ENCODE data around the gene NT5DC1.

The NT5DC1 gene

DNA sequence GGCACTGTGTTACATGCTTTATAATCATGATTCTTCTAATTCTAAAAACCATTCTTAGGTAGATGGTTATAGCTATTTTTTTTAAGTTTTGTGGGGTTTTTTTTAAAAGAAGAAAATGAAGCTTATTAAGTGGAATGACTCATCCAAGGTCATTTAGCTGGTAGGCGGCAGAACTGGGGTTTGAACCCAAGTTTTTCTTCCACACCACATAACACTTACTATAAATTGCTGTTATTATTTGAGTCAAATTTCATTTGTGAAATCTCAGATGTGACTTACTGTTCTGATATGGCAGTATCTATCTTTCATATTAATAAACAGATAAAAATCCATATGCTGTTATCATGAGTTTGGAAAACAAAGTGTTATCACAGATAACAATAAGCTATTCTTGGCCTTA is 35.7 kb downstream of the NT5DC1 start:
- FAIRE-seq (no peak), DNase-seq (ENCODE audit: low spot score) (no peak)

DNA sequence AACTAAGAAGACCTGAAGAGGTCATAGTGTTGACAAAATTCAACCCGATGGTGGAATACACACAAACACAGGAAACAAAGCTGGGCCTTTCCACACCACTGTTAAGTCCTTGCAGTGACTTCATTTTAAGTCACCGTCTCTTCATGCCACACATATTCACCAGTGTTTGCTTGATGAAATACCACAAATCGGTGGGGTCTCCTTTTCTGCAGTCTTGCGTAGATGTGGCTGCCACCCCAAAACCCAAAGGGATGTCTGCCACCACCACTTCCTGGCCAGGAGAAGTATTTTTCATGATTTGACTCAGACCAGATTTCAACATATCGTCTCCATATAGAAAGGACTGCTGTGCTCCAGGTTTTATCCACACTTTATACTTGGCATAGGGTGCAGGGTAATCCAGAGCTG is 36.3 kb downstream of the NT5DC1 start:
- no peak for DNase-seq (ENCODE audit: low spot score)
- FAIRE-seq = no peak

GRCh38 chr6:116139917-116140316 is 39.3 kb downstream of the NT5DC1 start:
- no peak for DNase-seq (ENCODE audit: low spot score)
- no peak for FAIRE-seq

GRCh38 chr6:116144605-116145004 is 44.0 kb downstream of the NT5DC1 start:
- DNase-seq (ENCODE audit: low spot score) (peak; percentile 25), FAIRE-seq (no peak)

GRCh38 chr6:116145803-116146675 is 45.4 kb downstream of the NT5DC1 start:
- DNase-seq (ENCODE audit: low spot score) (no peak), FAIRE-seq (no peak)

DNA sequence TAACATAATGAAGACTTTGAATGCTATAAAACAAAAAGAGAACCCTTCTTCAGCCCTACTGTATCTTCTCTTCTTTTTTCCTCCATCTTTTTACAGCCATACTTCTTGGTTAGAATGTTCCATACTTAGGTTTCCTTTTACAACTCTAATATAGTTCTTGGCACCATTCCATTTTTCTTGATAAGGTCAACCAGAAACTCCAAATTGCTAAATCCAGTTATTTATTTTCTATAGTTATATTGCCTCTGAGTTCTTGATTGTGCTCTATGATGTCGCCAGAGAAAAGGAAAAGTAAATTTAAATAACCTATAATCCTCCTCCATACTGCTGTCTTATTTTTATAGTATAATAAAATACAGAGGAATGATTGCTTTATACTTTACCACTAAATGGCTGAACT is 52.0 kb downstream of the NT5DC1 start:
- no peak for FAIRE-seq
- no peak for DNase-seq (ENCODE audit: low spot score)

DNA sequence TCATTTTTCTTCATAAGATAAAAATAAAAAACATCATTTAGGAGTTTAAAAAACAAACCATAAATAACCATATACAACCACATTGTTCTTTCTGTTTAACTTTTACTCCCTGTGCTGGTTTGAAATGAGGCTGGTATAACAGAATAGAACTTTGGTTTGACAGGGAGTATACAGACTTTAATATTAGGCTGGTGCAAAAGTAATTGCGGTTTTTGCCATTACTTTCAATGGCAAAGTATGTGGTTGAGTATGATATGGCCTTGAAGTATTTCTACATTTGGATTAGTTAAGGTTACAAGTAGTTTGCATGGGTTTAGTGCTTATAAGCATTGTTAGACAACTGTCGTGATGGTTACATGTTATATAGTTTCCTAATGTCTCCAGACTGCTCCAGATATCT is 54.2 kb downstream of the NT5DC1 start:
- FAIRE-seq (no peak), DNase-seq (ENCODE audit: low spot score) (no peak)

DNA sequence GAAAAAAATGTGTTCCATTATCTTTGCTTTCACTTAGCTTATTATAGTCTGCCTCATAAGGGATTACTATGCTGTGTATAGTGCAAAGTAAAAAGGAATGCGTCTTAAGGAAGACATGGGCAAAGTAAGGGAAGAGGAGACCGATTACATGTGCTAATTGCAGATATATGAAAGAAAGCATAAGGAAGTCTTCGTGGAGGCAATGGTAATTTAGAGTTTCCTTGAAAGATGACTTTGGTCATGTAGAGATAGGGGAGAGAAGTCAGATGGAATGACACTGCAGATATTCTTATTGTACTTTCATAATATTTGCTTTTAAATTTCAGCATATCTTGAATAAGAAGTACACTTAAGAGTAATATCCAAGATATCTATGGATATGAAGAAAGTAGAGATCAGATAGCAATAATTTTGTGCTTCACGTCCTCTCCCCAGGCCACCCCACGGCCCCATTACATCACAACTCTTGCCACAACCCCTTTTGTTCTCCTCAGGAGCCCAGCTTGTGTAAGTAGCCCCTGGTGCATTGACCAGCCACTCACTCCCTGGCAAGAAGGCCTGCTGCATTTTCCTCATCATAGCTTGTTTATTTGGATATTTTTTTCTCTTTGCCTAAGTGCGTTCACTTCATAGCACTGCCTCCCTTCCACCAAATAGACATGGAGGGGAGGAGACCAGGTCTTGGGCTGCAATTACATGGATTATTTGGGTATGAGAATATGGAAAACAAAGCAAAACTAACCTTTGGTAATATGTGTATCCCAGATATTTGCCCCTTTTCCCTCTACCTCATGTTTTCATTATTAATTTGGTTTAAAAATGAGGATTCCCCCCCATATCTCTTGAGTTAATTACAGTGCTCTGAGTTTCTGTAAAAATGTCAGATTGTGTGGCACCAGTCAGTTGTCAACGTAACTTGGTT is 56.0 kb downstream of the NT5DC1 start:
- no peak for DNase-seq (ENCODE audit: low spot score)
- no peak for FAIRE-seq

GRCh38 chr6:116157391-116157790 is 56.7 kb downstream of the NT5DC1 start:
- DNase-seq (ENCODE audit: low spot score) (no peak), FAIRE-seq (no peak)

- DNase-seq (ENCODE audit: low spot score) (no peak), FAIRE-seq (no peak)
Observed at GRCh38 chr6:116158641-116159040, 58.0 kb downstream of the NT5DC1 start.

DNA sequence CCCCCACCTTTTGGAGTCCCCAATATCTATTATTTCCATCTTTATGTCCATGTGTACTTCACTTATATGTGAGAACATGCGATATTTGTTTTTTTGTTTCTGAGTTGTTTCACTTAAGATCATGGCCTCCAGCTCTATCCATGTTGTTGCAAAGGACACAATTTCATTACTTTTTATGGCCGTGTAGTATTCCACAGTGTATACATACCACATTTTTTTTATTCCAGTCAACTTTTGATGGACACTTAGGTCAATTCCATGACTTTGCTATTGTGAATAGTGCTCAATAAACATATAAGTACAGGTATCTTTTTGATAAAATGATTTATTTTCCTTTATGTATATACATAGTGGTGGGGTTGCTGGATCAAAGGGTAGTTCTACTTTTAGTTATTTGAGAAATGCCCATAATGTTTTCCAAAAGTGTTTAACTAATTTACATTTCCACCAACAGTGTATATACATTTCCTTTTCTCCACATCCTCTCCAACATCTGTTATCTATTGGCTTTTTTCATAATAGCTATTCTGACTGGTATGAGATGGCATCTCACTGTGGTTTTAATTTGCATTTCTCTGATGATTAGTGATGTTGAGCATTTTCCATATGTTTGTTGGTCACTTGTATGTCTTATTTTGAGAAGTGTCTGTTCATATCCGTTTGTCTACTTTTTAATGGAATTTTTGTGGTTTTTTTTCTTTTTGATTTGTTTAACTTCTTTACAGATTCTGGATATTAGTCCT is 59.3 kb downstream of the NT5DC1 start:
- FAIRE-seq (no peak), DNase-seq (ENCODE audit: low spot score) (no peak)

GRCh38 chr6:116165596-116165995 is 64.9 kb downstream of the NT5DC1 start:
- FAIRE-seq (no peak), DNase-seq (ENCODE audit: low spot score) (no peak)

DNA sequence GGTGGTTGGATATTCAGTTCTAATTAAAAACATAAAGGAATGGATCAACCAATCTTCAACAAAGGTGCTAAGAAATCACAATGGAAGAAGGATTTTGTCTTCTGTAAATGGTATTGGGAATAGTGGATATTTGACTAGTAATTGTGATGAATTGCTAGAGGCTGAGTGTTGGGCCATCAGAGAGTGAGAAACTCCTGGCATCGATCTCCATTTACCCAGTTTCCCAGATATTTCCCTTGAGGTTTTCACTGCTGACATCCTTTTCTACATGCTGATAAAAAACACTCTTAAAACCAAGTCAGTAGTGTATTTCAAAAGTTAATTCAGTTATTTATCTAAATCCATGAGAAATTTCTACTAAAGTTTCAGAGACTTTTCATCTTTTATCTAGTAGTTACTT is 65.7 kb downstream of the NT5DC1 start:
- DNase-seq (ENCODE audit: low spot score) = no peak
- FAIRE-seq = no peak

GRCh38 chr6:116168148-116168547 is 67.5 kb downstream of the NT5DC1 start:
- DNase-seq (ENCODE audit: low spot score) (no peak), FAIRE-seq (no peak)

DNA sequence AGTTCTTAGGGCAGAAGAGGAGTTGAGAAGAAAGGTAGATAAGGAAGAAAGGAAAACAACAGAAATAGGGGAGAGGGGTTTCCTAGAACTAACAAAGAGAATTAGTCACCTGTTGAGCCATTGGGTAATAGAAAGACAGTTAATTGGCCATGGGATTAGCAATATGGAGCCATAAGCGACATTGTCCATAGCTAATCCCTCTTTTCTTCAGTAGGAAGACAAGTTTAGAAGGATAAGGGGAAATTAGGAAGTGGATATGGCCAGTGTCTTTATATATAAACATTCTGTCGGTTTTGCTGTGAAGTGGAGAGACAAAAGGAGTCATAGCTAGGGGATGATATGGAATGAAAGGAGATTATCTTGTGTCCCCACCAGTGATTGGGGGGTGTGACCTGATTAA is 69.2 kb downstream of the NT5DC1 start:
- FAIRE-seq = no peak
- no peak for DNase-seq (ENCODE audit: low spot score)

GRCh38 chr6:116170358-116171057 is 69.9 kb downstream of the NT5DC1 start:
- no peak for DNase-seq (ENCODE audit: low spot score)
- FAIRE-seq = no peak

- FAIRE-seq (no peak), DNase-seq (ENCODE audit: low spot score) (no peak)
Observed at GRCh38 chr6:116173928-116174327, 73.3 kb downstream of the NT5DC1 start.

- FAIRE-seq = no peak
Observed at GRCh38 chr6:116175344-116175743, 74.7 kb downstream of the NT5DC1 start.

DNA sequence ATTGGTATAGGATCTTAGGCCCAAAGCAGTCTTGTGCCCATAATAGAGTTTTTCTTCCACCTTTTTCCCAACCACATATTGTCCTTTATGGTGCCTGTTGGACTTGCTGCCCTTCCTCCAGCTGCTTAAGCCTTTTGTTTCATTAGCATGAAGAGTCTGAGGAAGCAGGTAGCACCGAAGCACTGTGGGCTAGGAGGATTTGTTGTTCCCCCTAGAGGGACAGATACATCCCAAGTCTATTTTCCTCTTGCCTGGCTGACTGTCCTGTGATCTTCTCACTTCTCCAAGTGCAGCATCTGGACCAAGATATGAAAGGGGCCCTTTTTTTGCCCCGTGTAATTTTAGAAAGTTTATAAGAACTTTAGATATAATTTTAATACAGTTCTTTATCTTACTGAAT is 75.9 kb downstream of the NT5DC1 start:
- FAIRE-seq (no peak), DNase-seq (ENCODE audit: low spot score) (no peak)

More at GRCh38 chr6:116175344-116175743, 74.7 kb downstream of the NT5DC1 start:
- no peak for DNase-seq (ENCODE audit: low spot score)

DNA sequence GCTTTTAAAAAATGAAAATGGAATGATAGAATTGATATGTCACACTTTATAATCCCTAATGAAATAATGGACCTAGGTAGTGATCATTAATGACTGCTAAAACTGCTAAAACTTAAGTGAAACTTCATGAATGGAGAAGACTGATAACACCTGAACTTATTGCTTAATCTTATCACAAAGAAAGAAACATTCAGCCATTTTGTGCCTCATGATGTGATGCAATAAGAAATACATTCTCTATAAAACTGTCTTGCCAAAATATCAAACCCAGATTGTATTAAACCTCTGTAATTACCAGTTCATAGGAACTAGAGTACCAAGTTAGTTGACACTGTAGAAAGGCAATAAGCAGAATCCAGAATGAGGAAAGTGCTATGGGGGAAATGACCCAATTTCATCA is 79.7 kb downstream of the NT5DC1 start:
- FAIRE-seq (no peak), DNase-seq (ENCODE audit: low spot score) (no peak)

GRCh38 chr6:116189472-116189871 is 88.8 kb downstream of the NT5DC1 start:
- no peak for FAIRE-seq

More at GRCh38 chr6:116189472-116189871, 88.8 kb downstream of the NT5DC1 start:
- no peak for DNase-seq (ENCODE audit: low spot score)

Data from RCC 7860 (cell line).